Liver (tissue), 9 donors: ENCODE data around the gene FEV. TPM values are rescaled to one million over a fixed set of nuclear protein-coding genes. Genes with fewer than 3 reads are reported as not detected.

Experiments used
- DNase-seq: peaks from one replicate; pipeline ENCODE4 v3.0.0-alpha.2; 2017; ENCODE audit warnings: low spot score
- H3K27ac ChIP-seq, 2 donors: one replicate each; pipeline ENCODE4 v1.7.0; 2013; ENCODE audit warnings: inconsistent platforms in 2 of 2, low read length in 2 of 2, control low read depth in 1 of 2, low read depth in 1 of 2, mild to moderate bottlenecking in 1 of 2
- H3K27me3 ChIP-seq, 4 donors: one replicate each; pipeline versions ENCODE4 v1.6.1 to v1.7.0; 2013; ENCODE audit warnings: low read length in 3 of 4, inconsistent platforms in 1 of 4, mild to moderate bottlenecking in 1 of 4, moderate library complexity in 1 of 4; ENCODE audit not compliant: control insufficient read depth in 4 of 4, insufficient read depth in 4 of 4
- H3K36me3 ChIP-seq, 4 donors: one replicate each; pipeline versions ENCODE4 v1.6.1 to v1.7.0; 2013; ENCODE audit warnings: low read length in 3 of 4, mild to moderate bottlenecking in 3 of 4, low read depth in 1 of 4, moderate library complexity in 1 of 4; ENCODE audit not compliant: control insufficient read depth in 4 of 4, insufficient read depth in 3 of 4
- H3K4me1 ChIP-seq, 4 donors: one replicate each; pipeline versions ENCODE4 v1.6.1 to v1.7.0; 2013; ENCODE audit warnings: low read length in 3 of 4, mild to moderate bottlenecking in 3 of 4, moderate library complexity in 1 of 4; ENCODE audit not compliant: control insufficient read depth in 4 of 4, insufficient read depth in 4 of 4
- H3K4me3 ChIP-seq, 3 donors: one replicate each; pipeline versions ENCODE4 v1.6.1 to v1.7.0; 2013; ENCODE audit warnings: low read length in 3 of 3, control low read depth in 1 of 3, low read depth in 1 of 3, mild to moderate bottlenecking in 1 of 3
- H3K9ac ChIP-seq, 2 donors: one replicate each; pipeline ENCODE4 v1.7.0; 2013; ENCODE audit warnings: low read length in 2 of 2, mild to moderate bottlenecking in 2 of 2, moderate library complexity in 2 of 2, control low read depth in 1 of 2, low read depth in 1 of 2
- H3K9me3 ChIP-seq, 4 donors: one replicate each; pipeline versions ENCODE4 v1.6.1 to v1.7.0; 2013; ENCODE audit warnings: low read length in 3 of 4; ENCODE audit not compliant: control insufficient read depth in 4 of 4
- ATF3 ChIP-seq: IDR thresholded peaks from 2 replicates; pipeline ENCODE4 v1.6.1; 2016; ENCODE audit warnings: antibody characterized with exemption
- EGR1 ChIP-seq, 2 donors: IDR thresholded peaks; 2 replicates each; pipeline ENCODE4 v1.6.1; 2016 to 2018; ENCODE audit warnings: antibody characterized with exemption in 2 of 2, low read depth in 2 of 2
- FOXA1 ChIP-seq: IDR thresholded peaks from 2 replicates; pipeline ENCODE4 v1.6.1; 2016; ENCODE audit warnings: antibody characterized with exemption
- FOXA2 ChIP-seq: IDR thresholded peaks from 2 replicates; pipeline ENCODE4 v1.6.1; 2016; ENCODE audit warnings: antibody characterized with exemption
- GABPA ChIP-seq, 2 donors: IDR thresholded peaks in 1 of 2; conservative IDR thresholded peaks in 1 of 2; 2 replicates each; pipeline ENCODE4 v1.6.1; 2016; ENCODE audit warnings: antibody characterized with exemption in 2 of 2, mild to moderate bottlenecking in 1 of 2, moderate library complexity in 1 of 2
- HNF4A ChIP-seq, 2 donors: conservative IDR thresholded peaks; 2 replicates each; pipeline ENCODE4 v1.6.1; 2016; ENCODE audit warnings: antibody characterized with exemption in 2 of 2, mild to moderate bottlenecking in 2 of 2
- HNF4G ChIP-seq: IDR thresholded peaks from 2 replicates; pipeline ENCODE4 v1.6.1; 2016; ENCODE audit warnings: antibody characterized with exemption
- NR2F2 ChIP-seq: IDR thresholded peaks from 2 replicates; pipeline ENCODE4 v1.6.1; 2016; ENCODE audit warnings: antibody characterized with exemption
- RAD21 ChIP-seq, 2 donors: IDR thresholded peaks; 2 replicates each; pipeline ENCODE4 v1.6.1; 2016; ENCODE audit warnings: antibody characterized with exemption in 2 of 2, mild to moderate bottlenecking in 2 of 2
- RXRA ChIP-seq, 2 donors: IDR thresholded peaks; 2 replicates each; pipeline ENCODE4 v1.6.1; 2017 to 2018; ENCODE audit warnings: antibody characterized with exemption in 2 of 2, mild to moderate bottlenecking in 1 of 2
- TAF1 ChIP-seq: conservative IDR thresholded peaks from 2 replicates; pipeline ENCODE4 v1.6.1; 2016; ENCODE audit warnings: antibody characterized with exemption, mild to moderate bottlenecking
- YY1 ChIP-seq: IDR thresholded peaks from 2 replicates; pipeline ENCODE4 v1.6.1; 2016; ENCODE audit warnings: antibody characterized with exemption, mild to moderate bottlenecking
- WGBS: extraction: QIAGEN DNeasy Blood & Tissue Kit; methylation state at CpG from one replicate; pipeline ENCODE4 v1.1.7; 2013; 5-methylcytosine and 5-hydroxymethylcytosine counted together
- polyA plus RNA-seq, 2 donors: library from polyadenylated mRNA; stranded (reverse) in 1 of 2; unstranded in 1 of 2; fragments of 200-250 nt in 1 of 2; fragments of >200 nt in 1 of 2; fragmentation: Nextera tagmentation in 1 of 2; extraction: Ambion mirVana in 1 of 2; gene quantifications; one replicate each; pipeline versions ENCODE4 v1.2.1 to v1.2.3, GENCODE V29; 2013 to 2015
- total RNA-seq, 2 donors: library from RNA; depleted of rRNA; stranded (reverse); fragments of >200 nt; gene quantifications; one replicate each; pipeline ENCODE4 v1.2.3, GENCODE V29; 2014
- TF ChIP-seq, protein P1 (sequence below): IDR thresholded peaks from 2 replicates; pipeline ENCODE4 v1.6.1; 2016; ENCODE audit warnings: antibody characterized with exemption
- TF ChIP-seq, protein P2 (sequence below): fragments of 150-350 bp; IDR thresholded peaks from 2 replicates; pipeline ENCODE4 v1.5.1; 2017; ENCODE audit warnings: improper control_type of control experiment, low read depth, low read length; ENCODE audit not compliant: missing input control
- TF ChIP-seq, protein P3 (sequence below): IDR thresholded peaks from 2 replicates; pipeline ENCODE4 v1.6.1; 2016; ENCODE audit warnings: antibody characterized with exemption, mild to moderate bottlenecking
- donor health status: healthy.
- donor health status: healthy.
- donor health status: healthy.
- donor health status: healthy.
- donor health status: healthy.

Gene FEV
- total and polyA plus RNA-seq, 4 donors: not detected

DNA sequence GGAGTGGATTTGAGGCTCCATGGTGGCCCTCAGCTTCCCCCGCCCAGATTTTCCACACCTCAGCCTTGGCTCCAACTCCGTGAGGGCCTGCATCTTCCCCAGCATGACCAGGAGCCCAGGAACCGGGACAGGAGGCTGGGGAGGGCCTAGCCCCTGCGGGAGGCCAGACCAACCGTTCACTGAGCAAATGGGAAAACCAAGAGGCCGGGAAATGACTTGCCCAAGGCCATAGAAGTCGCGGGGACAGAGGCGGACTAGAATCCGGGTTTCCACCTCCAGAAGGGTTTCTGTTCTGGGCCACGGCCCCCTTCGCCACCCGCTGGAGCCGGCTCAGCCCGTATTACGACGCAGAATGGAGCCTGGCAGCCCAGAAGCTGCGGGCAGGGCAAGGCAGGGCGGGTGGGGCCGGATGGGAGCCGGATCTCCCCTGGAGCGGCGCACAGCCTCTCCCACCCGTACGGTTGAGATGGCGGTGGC lies 16.2 kb upstream of the FEV start:
- 58% methylated on average over 26 of the region's 26 CpGs for WGBS
- Histone ChIP-seq H3K27ac (no peak overlapping the region), H3K9ac (no peak overlapping the region)

GRCh38 chr2:219000569-219000960 lies 15.6 kb upstream of the FEV start:
- no peak for DNase-seq
- TF ChIP-seq RAD21 (IDR thresholded peaks at IDR 0.05) (no peak), ATF3 (no peak), FOXA2 (no peak), FOXA1 (no peak), HNF4A (conservative IDR thresholded peaks at IDR 0.05) (no peak), NR2F2 (no peak), GABPA (IDR thresholded peaks at IDR 0.05 in 1 of 2, conservative IDR thresholded peaks at IDR 0.05 in 1 of 2) (no peak), HNF4G (no peak), TAF1 (no peak)
- TF ChIP-seq, protein P1, sequence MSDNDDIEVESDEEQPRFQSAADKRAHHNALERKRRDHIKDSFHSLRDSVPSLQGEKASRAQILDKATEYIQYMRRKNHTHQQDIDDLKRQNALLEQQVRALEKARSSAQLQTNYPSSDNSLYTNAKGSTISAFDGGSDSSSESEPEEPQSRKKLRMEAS: no peak
- TF ChIP-seq, protein P2, sequence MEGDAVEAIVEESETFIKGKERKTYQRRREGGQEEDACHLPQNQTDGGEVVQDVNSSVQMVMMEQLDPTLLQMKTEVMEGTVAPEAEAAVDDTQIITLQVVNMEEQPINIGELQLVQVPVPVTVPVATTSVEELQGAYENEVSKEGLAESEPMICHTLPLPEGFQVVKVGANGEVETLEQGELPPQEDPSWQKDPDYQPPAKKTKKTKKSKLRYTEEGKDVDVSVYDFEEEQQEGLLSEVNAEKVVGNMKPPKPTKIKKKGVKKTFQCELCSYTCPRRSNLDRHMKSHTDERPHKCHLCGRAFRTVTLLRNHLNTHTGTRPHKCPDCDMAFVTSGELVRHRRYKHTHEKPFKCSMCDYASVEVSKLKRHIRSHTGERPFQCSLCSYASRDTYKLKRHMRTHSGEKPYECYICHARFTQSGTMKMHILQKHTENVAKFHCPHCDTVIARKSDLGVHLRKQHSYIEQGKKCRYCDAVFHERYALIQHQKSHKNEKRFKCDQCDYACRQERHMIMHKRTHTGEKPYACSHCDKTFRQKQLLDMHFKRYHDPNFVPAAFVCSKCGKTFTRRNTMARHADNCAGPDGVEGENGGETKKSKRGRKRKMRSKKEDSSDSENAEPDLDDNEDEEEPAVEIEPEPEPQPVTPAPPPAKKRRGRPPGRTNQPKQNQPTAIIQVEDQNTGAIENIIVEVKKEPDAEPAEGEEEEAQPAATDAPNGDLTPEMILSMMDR: no peak
- no peak overlapping the region for H3K4me3 ChIP-seq
- no peak overlapping the region for H3K27ac ChIP-seq
- H3K4me1 ChIP-seq: peaks cover 7 to 49% (median 24%) of the 10 kb centered on the region in 4 donors
- no peaks in the 10 kb centered on the region for H3K9me3 ChIP-seq
- no peaks in the 10 kb centered on the region for H3K36me3 ChIP-seq
- WGBS: 47% methylated on average over 8 of the region's 8 CpGs
- peaks cover 0 to 3% (median under 1%) of the 10 kb centered on the region in 4 donors for H3K27me3 ChIP-seq
- H3K9ac ChIP-seq: no peak overlapping the region

More for the DNA sequence above, 16.2 kb upstream of the FEV start:
- no peaks in the 10 kb centered on the region for H3K36me3 ChIP-seq
- H3K27me3 ChIP-seq: no peaks in the 10 kb centered on the region
- H3K4me1 ChIP-seq: peaks cover 4 to 44% (median 21%) of the 10 kb centered on the region in 4 donors
- no peaks in the 10 kb centered on the region for H3K9me3 ChIP-seq
- TF ChIP-seq RXRA (IDR thresholded peaks at IDR 0.05) (no peak), ATF3 (no peak), HNF4A (conservative IDR thresholded peaks at IDR 0.05) (no peak), RAD21 (IDR thresholded peaks at IDR 0.05) (no peak), HNF4G (no peak), FOXA2 (no peak), YY1 (no peak), FOXA1 (no peak), GABPA (IDR thresholded peaks at IDR 0.05 in 1 of 2, conservative IDR thresholded peaks at IDR 0.05 in 1 of 2) (no peak), NR2F2 (no peak), EGR1 (IDR thresholded peaks at IDR 0.05; ENCODE audit: low read depth in 2 of 2) (no peak)
- TF ChIP-seq, protein P3, sequence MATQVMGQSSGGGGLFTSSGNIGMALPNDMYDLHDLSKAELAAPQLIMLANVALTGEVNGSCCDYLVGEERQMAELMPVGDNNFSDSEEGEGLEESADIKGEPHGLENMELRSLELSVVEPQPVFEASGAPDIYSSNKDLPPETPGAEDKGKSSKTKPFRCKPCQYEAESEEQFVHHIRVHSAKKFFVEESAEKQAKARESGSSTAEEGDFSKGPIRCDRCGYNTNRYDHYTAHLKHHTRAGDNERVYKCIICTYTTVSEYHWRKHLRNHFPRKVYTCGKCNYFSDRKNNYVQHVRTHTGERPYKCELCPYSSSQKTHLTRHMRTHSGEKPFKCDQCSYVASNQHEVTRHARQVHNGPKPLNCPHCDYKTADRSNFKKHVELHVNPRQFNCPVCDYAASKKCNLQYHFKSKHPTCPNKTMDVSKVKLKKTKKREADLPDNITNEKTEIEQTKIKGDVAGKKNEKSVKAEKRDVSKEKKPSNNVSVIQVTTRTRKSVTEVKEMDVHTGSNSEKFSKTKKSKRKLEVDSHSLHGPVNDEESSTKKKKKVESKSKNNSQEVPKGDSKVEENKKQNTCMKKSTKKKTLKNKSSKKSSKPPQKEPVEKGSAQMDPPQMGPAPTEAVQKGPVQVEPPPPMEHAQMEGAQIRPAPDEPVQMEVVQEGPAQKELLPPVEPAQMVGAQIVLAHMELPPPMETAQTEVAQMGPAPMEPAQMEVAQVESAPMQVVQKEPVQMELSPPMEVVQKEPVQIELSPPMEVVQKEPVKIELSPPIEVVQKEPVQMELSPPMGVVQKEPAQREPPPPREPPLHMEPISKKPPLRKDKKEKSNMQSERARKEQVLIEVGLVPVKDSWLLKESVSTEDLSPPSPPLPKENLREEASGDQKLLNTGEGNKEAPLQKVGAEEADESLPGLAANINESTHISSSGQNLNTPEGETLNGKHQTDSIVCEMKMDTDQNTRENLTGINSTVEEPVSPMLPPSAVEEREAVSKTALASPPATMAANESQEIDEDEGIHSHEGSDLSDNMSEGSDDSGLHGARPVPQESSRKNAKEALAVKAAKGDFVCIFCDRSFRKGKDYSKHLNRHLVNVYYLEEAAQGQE: no peak
- no peak for DNase-seq
- H3K4me3 ChIP-seq: peak overlapping the region in 1 of 3 donors; percentile 46
